ENCODE results near the gene FBXO40.

The FBXO40 gene

DNA sequence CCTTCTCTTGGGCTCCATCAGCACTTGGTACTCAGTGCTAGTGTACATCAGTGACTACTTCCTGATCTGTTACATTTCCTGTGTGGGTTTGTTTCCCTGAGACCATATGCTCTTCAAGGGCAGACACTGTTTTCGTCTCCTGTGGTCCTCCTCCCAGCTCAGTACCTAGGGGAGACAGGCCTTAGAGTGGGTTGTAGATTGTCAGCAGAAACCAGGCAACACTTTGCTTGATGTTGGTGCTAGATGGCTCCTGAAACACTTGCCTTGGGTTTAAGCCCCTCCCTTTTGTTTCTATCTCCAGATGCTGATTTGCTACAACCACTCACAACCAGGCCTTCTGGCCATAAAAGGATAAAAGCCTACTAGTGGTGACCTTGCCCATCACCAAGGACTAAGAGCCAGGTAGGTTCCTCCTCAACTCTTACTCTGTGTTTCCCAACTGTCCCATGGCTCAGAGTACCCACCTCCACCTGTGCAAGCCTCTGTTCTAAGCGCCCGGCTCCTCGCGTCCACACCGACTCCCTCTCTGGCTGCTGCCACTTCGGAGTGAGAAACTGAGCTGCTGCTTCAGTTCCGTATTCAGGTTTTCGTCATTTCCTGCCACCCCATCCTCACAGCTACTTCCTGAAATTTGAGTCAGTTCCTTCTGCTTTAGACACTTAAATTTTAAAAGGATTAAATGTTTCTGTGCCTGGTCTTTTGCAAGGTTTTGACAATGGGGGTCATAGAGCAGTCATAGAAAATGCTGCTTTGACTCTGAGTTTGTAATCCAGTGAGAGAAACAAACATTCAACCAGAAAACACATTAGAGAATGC, 67.4 kb downstream of the FBXO40 start, which contains the start of gene HCLS1:
Gene HCLS1 (minus strand): TSS at position 548 of the 816 bp plus-strand sequence. CDS start 2,556 bp downstream, outside the sequence.
- H3K4me3 ChIP-seq (ENCODE audit: low read depth, low read length) = no peak within 1 kb of the TSS
- in situ Hi-C loops (cut with HindIII; ENCODE audit: low sequenced_read_pairs) = no loop called here
- no peak for DNase-seq (ENCODE audit: low read depth, low spot score)
- TF ChIP-seq, protein P1, sequence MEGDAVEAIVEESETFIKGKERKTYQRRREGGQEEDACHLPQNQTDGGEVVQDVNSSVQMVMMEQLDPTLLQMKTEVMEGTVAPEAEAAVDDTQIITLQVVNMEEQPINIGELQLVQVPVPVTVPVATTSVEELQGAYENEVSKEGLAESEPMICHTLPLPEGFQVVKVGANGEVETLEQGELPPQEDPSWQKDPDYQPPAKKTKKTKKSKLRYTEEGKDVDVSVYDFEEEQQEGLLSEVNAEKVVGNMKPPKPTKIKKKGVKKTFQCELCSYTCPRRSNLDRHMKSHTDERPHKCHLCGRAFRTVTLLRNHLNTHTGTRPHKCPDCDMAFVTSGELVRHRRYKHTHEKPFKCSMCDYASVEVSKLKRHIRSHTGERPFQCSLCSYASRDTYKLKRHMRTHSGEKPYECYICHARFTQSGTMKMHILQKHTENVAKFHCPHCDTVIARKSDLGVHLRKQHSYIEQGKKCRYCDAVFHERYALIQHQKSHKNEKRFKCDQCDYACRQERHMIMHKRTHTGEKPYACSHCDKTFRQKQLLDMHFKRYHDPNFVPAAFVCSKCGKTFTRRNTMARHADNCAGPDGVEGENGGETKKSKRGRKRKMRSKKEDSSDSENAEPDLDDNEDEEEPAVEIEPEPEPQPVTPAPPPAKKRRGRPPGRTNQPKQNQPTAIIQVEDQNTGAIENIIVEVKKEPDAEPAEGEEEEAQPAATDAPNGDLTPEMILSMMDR (IDR thresholded peaks at IDR 0.05; ENCODE audit: low read depth, low read length) = no peak

DNA sequence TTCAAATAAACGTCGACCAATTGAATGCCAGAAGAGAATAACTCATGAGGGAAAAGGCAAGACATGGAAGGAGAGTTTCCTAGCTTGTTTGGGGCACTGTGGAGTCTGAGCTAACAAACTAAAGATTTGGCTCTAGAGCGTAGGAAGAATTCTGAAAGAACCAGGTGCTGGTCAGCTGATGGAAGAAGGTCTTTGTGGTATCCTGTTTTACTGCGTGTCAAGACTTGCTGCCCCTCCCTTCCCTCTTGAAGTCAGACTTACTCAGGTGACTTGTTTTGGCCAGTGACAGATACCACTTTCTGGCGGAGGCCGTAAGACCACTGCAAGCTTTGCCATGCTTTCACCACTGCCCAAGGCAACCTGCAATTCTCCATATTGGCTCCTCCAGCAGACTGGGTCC, 68.2 kb downstream of the FBXO40 start:
- in situ Hi-C loops (cut with HindIII; ENCODE audit: low sequenced_read_pairs) = no loop called here
- DNase-seq (ENCODE audit: low read depth, low spot score) = no peak
- H3K4me3 ChIP-seq (ENCODE audit: low read depth, low read length) = no peak overlapping the region
- TF ChIP-seq, protein P1 (IDR thresholded peaks at IDR 0.05; ENCODE audit: low read depth, low read length) = no peak

DNA sequence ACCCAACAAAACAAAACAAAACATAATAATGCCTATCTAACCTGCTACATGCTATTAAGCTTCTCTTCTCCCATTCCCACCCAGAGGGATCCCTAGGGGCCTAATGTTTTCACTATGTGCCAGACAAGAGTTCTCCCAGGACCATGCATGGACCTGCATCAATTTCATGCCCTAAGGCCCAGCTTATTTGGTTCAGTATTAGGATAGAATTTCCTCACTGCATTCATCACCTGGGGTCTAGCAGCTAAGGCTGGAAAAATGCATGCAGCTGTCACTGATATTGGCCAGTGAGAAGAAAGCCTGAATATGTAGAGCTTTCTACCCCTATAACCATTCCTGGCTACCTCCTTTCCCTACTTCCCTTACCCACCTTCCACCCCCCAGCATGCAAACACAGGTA, 69.6 kb downstream of the FBXO40 start:
- TF ChIP-seq, protein P1 (IDR thresholded peaks at IDR 0.05; ENCODE audit: low read depth, low read length) = no peak
- DNase-seq (ENCODE audit: low read depth, low spot score) = no peak
- H3K4me3 ChIP-seq (ENCODE audit: low read depth, low read length) = no peak overlapping the region
- in situ Hi-C loops (cut with HindIII; ENCODE audit: low sequenced_read_pairs) = no loop called here

DNA sequence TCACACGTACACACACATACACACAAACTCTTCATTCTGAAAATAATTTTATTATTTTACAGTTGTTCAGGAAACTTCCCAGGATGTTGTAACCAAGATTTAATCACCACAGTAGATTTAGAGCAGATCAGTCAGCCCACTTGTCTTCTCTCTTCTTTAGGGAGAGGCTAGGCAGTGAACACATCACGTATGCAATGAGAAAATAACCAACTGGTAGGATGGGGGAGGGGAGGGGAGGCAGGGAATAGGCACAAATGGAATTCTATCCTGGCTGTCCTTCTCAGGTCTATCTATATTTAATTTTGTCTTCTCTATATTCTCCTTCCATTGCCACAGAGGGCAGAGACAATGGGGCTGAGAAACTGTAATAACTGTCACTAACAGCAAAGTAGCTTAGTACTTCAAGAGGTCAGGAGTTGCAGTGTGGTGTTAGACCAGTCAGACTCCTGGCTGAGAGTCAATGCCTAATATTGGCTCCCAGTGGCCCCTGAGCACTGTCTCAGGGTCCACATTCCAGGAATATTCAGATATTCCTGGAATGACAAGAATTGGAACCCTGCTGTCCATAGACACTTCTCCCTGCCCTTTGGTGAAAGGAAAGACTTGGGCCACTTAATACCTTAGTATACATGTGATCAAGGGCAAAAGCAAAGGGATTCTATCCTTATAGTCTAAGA, 70.1 kb downstream of the FBXO40 start:
- in situ Hi-C loops (cut with HindIII; ENCODE audit: low sequenced_read_pairs) = no loop called here

DNA sequence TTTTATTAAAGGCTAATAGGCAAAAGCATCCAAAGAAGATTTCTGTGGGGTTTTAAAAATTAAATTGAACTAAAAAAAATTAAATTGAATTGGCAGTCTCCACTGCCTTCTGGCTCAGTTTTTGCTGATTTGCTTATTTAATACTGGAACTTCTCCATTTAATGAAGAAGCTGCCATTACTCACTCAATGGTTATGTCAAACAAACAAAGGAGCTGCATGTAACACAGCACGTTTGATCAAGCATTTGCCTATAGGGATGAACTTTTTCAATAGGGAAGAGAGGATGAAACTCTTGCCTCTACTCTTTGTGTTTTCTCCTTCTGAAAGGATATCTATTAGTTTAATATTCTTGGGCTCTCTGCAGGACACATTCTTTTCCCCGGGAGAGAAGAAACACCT, 72.3 kb downstream of the FBXO40 start:
- no peak overlapping the region for H3K4me3 ChIP-seq (ENCODE audit: low read depth, low read length)
- TF ChIP-seq, protein P1 (IDR thresholded peaks at IDR 0.05; ENCODE audit: low read depth, low read length) = no peak
- no peak for DNase-seq (ENCODE audit: low read depth, low spot score)
- in situ Hi-C loops (cut with HindIII; ENCODE audit: low sequenced_read_pairs) = no loop called here

More for the DNA sequence above, 70.1 kb downstream of the FBXO40 start:
- H3K4me3 ChIP-seq (ENCODE audit: low read depth, low read length) = no peak overlapping the region
- no peak for DNase-seq (ENCODE audit: low read depth, low spot score)
- TF ChIP-seq, protein P1 (IDR thresholded peaks at IDR 0.05; ENCODE audit: low read depth, low read length) = no peak

DNA sequence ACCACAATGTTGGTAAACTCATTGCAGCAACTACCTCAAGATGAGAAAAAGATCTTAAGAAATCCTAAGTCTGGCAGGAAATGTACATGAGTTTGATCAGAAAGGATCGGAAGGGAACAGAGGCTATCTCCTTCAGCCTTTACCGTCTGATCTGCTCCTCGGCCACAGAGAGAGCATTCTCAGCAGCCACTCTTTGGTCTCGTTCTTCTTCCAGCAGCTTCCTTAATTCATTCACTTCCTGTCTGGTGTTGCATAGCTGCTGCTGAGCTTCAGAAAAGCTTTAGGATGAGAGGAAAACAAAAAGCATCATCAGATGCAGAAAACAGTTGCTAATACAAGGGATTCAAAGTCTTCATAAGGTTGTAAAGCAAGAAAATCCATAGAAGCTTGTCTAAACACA, 74.2 kb downstream of the FBXO40 start:
- TF ChIP-seq, protein P1 (IDR thresholded peaks at IDR 0.05; ENCODE audit: low read depth, low read length) = no peak
- no peak for DNase-seq (ENCODE audit: low read depth, low spot score)
- H3K4me3 ChIP-seq (ENCODE audit: low read depth, low read length) = no peak overlapping the region
- in situ Hi-C loops (cut with HindIII; ENCODE audit: low sequenced_read_pairs) = no loop called here
